ENCODE data around the gene RBBP8NL.

DNA sequence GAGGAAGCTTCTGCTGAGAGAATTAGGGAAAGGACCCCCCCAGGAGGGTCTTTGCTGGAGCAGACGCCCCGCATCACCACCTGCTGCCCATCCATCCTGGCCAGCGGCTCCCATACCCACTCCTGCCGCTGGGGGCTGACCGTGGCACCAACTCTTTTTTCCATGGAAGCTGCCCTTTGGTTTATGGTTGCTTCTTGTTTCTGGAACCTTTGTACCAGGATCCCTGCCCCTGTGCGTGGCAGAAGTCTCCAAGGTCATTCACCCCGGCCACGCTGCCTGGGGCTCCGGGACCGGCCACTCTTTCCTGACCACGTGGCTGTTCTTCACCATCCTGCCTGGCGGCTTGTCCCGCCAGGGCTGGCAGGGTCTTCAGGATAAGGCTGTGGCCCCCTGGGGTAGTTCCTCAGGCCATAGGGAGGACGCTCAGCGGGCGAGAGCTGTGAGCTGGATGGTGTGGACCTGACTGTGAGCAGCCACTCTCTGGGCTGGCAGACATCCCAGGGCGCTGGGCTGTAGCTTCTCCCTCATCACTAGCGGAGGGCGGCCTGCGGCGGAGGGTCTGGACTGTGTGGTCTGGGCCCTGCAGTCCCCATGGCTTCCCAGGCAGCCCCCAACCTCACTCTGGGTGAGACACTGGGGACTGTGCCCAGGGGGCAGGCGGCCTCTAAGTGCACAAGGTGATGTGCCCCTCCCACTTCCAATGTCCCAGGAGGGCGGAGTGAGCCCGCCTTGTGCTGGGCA lies 22.8 kb upstream of the RBBP8NL start:
- TF ChIP-seq, protein P1, sequence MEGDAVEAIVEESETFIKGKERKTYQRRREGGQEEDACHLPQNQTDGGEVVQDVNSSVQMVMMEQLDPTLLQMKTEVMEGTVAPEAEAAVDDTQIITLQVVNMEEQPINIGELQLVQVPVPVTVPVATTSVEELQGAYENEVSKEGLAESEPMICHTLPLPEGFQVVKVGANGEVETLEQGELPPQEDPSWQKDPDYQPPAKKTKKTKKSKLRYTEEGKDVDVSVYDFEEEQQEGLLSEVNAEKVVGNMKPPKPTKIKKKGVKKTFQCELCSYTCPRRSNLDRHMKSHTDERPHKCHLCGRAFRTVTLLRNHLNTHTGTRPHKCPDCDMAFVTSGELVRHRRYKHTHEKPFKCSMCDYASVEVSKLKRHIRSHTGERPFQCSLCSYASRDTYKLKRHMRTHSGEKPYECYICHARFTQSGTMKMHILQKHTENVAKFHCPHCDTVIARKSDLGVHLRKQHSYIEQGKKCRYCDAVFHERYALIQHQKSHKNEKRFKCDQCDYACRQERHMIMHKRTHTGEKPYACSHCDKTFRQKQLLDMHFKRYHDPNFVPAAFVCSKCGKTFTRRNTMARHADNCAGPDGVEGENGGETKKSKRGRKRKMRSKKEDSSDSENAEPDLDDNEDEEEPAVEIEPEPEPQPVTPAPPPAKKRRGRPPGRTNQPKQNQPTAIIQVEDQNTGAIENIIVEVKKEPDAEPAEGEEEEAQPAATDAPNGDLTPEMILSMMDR (IDR thresholded peaks at IDR 0.05): peak in 1 of 12 donors; percentile 7
- no peak for TF ChIP-seq POLR2A (IDR thresholded peaks at IDR 0.05)
